Embryonic facial prominence (tissue), 1 donor: ENCODE measurements around the gene PSMB3.
"Not testable (repeated sequence)": the region's sequence is repeated elsewhere in the genome, so short reads cannot be mapped to it uniquely, and the experiment has no call there.

Source experiments
- DNase-seq: peaks from one replicate; pipeline ENCODE4 v3.0.0-alpha.2; 2016; ENCODE audit errors: extremely low spot score

The PSMB3 gene

GRCh38 chr17:38716368-38717005 lies 36.1 kb upstream of the PSMB3 start:
- no peak for DNase-seq

DNA sequence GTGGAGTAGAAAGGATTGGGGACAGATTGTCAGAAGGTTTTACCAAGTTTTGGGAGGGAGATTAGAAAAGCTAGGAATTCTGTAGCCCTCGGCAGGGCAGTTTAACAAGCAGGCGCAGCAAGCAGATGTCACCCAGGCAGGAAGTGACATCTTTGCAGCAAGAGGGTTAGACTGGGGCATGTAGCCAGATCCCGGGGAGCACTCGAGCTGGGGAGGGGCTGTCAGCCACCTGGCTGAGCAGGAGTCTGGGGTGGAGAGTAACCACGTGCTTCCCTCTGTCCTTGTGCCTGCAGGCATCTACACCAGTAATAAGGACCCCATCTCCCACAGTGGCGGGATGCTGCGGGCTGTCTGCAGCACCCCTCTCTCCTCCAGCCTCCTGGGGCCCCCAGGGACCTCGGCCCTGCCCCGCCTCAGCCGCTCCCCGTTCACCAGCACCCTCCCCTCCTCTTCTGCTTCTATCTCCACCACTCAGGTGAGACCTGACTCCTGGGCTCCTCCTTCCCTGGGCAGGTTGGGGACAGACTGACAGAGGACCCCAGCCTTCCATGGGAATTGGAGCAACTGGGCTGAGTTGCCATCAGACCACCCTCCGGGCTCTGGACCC lies 35.3 kb upstream of the PSMB3 start:
- no peak for DNase-seq

- no peak for DNase-seq
Measured at GRCh38 chr17:38719289-38719942, 33.1 kb upstream of the PSMB3 start.

DNA sequence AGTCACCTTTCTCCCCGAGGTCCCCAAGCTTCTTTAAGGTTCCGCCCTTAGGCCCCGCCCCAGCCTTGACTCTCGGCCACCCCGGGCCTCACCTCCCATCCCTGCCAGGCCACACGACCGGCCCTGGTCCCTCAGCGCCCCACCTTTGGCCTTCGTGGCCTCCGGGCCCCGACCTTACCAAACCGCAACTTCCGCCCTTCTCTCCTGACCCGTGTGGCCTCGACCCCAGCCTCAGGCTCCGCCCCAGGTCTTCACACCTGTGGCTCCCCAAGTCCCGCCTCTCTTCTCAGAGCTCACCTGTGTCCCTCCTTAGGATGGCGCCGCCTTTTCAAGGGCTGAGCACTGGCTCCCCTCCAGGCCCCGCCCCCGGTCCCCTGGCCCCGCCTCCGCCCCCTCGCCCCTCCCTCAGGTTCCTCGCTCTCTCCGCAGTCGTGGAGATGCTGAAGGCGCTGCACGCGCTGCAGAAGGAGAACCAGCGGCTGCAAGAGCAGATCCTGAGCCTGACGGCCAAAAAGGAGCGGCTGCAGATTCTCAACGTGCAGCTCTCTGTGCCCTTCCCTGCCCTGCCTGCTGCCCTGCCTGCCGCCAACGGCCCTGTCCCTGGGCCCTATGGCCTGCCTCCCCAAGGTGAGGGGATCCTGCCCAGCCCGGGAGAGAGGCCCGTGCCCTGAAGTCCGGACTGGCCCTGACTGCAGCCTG lies 32.4 kb upstream of the PSMB3 start:
- DNase-seq, result no peak

- no peak for DNase-seq
Measured at GRCh38 chr17:38720941-38721340, 31.6 kb upstream of the PSMB3 start.

GRCh38 chr17:38721802-38722201 lies 30.7 kb upstream of the PSMB3 start:
- DNase-seq, result no peak

GRCh38 chr17:38724337-38724988 lies 28.1 kb upstream of the PSMB3 start:
- DNase-seq, result no peak

DNA sequence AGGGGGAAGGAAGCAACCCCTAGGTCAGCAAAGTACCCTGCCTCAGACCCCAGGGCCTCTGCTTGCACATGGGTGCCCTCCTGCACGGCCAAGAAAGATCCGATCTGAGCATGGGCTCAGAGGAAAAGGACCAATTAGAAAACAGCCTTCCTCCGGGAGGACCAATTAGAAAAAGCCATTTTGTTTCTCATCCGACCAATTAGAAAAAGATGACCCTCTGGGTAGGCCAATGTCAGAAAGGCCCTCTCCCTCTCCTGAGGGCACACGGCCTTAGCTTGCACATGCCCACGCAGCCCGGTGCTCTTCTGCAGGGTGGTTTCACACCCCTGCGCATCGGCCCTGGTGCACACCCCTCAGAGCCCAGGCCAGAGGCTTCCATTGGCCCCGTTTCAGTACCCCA lies 27.5 kb upstream of the PSMB3 start:
- no peak for DNase-seq

GRCh38 chr17:38726145-38726544 lies 26.4 kb upstream of the PSMB3 start:
- DNase-seq, result not testable (repeated sequence)

DNA sequence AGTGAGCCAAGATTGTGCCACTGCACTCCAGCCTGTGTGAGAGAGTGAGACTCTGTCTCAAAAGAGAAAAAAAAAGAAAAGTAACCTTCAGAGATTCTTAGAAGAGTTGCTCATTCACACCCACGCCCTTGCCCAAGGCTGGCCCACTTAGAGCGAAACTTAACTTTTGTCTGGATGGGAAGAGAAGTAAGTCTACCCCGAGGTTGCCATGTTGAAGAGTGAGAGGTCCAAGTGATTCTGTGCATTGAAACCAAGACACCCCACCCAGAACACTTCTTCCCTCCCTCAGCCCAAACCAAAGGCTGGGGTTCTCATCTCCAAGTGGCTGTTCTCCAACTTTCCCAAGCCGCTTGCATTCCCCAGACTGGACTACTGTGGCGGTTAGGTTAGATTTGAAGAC lies 24.8 kb upstream of the PSMB3 start:
- DNase-seq, result no peak

DNA sequence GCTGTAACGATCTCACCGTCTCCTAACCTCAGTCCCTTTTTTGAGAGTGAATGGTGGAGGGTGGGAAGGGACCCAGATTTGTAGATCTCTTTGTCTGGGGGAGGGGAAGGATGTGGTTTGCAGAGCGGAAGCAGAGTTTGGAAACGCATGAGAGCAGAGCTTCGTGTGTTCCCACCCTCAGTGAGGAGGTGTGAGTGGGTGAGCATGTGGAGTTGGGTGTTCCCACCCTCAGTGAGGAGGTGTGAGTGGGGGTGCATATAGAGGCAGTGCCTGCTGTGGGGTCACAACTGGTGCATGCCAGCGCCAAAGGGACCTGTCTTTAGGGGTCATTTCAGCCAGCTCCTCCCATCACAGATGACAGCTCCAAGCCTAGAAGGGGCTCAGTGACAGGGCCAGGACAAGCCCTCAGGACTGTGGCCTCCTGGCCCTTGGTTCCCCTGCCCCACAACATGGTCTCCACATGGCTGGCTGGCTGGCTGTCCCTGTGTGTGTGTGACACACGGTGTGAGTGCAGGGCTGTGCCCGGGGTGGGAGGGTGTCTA lies 24.2 kb upstream of the PSMB3 start:
- no peak for DNase-seq

DNA sequence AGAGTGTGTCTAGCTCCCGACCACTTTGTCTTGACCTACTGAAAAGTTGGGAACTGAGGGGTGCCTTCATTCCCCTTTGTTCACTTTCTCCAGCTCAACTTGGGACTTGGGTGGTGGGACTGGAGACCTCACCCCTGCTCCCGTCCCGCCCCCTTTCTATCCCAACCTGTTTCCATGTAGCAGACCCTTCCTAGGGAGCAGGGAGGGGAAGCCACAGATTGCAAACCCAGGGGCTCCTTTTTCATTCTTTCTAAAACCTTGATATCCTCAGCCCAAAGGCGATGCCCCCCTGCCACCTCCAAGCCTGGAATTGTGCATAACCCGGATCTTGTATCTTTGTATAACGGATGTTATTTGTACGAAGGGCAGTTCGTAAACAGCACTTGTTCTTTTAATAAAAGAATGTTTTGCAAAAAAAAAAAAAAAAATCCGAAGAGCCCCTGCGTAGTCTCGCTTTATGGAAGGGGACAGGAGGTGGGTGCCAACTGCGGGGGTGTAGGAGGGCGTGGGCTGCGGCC lies 23.1 kb upstream of the PSMB3 start:
- DNase-seq, result no peak

DNA sequence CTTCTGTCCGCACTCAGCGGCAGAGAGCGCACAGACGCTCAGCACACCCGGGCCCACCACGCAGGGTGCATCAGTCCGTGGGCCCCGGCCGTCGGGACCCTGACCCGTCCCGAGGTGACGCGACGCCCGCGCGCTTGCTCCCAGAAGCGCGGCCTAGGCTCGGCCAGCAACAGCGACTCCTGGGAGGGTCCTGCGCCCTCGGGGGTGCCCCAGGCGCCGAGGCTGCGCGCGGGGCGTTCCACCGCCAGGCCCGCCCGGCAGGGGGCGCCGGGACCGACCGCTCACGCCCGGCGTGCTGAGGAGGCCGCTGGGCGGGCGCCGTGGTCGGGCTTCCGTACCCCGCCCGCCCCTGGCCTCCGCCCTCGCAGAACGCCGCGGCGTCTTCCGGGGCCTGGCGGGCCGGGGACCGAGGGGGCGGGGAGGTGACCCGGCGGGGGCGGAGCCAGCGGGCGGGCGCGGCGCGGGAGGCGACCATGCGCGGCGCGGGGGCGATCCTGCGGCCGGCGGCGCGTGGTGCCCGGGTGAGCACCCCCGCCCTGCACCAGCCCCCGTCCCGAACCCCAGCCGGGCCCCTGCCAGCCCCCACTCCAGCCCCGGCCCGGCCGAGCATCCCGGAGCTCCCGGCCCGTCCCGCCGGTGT lies 22.5 kb upstream of the PSMB3 start, which contains the start of gene CISD3:
Gene CISD3, plus strand, starts transcription at position 456 of the 640 bp plus-strand sequence. Its CDS starts 18 bp downstream, at position 474.
- no peak for DNase-seq

DNA sequence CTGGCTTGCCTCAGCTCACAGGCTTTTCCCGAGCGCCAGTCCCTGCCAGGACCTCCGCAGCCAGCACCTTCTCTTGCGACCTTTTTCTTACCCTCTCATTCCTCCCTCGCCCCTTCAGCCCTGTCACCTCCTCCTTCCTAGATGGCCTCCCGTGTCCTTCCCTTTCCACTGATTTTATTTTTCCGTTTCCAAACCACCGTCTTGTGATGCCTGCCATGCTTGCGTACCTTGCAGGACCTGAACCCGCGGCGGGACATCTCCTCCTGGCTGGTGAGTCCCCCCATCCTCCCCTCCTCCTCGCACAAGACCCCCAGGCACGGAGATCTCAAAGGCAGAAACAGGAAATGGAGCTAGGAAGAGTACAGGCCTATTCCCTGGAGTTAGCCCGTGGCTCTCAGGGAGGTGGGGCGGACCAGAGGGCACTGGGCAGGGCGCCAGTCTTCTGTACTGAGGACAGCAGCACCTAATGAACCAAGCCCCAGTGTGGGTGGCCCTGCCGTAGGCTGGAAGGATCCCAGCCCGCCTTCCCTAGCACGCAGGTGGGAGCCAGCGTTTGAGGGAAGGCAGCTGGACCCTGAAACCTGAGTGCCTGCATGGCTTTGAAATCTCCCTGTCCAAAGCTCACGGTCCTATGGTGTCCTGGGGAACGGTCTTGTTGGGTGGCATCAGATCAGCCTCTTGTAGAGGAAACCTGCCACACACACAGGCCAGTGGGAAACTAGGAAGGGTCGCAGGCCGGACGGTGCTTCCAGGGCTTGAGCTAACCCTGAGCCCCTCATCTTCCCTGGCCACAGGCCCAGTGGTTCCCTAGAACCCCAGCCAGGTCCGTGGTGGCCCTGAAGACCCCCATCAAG lies 21.8 kb upstream of the PSMB3 start:
- no peak for DNase-seq

- DNase-seq, result no peak
Measured at GRCh38 chr17:38731526-38732294, 20.8 kb upstream of the PSMB3 start.

DNA sequence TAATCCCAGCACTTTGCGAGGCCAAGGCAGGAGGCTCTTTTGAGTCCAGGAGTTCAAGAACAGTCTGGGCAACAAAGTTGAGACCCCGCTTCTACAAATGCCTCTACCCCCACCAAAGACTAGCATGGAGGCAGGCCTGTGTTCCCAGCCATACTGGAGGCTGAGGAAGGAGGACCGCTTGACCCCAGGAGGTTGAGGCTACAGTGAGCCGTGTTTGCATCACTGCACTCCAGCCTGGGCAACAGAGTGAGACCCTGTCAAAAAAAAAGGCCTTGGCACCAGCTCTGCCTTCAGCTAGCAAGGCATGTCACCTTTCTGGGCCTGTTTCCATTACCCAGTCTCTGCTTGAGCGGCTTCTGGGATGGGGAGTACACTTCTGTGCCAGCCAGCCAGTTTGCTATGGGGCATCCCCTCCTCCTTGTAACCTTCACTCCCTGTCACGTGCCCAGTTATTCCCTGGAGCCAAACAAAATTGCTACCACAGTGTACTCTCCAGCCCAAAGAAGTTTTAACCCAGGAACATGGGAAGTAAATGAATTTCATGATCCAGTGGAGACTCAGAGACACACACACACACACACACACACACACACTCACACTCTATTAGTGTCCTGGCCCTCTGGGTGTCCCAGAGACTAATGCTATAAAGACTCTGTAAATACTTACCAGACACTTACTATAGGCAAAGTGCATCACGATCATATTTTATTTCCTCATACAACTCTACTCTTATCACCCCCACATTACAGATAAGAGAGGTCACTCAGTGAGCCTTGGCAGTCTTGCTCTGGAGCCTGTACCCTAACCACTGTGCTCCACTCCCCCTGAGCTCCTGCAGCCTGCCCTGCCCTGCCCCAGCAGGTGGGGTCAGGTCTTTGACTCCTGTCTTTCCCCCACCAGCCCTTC lies 19.9 kb upstream of the PSMB3 start:
- no peak for DNase-seq

DNA sequence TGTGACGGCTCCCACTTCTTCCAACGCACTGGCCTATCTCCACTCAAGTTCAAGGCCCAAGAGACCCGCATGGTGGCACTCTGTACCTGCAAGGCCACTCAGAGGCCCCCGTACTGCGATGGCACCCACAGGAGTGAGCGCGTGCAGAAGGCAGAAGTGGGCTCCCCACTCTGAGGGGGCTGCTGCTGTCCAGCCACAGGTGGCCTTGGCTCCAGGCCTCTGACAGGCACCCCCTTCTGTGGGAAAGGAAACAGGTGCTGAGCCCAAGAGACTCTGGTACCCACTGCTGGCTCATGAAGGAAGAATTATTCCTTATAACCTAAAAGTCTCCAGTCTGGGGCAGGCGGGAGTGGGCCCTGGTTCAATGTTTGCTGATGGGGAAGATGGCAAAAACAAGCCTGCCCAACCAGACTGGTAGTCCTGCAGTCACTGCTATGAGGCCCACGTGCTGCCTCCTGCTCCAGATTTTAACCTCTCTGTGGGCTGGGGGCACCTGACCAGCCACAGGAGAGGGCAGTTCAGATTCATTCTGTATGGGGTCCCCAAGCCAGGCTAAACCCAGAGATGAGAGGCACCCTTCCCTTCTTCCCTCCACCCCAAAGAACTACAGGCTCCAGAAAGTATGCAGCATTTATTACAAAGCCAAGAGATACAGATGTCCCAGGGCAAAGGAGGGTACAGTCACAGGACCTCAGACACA lies 19.1 kb upstream of the PSMB3 start:
- no peak for DNase-seq
